Osteocyte (in vitro differentiated cells): Measurements from ENCODE around the gene MED13L. TPM values are rescaled to one million over a fixed set of nuclear protein-coding genes. Genes with fewer than 3 reads are reported as not detected.

Source experiments
- DNase-seq: peaks from one replicate; pipeline ENCODE4 v3.0.0; 2021; ENCODE audit warnings: mixed read lengths; ENCODE audit not compliant: unreplicated experiment; ENCODE audit errors: extremely low spot score
- H3K27ac Mint-ChIP-seq: one replicate; pipeline ENCODE4 v1.8.0; 2021; ENCODE audit warnings: mild to moderate bottlenecking, mixed read lengths; ENCODE audit not compliant: unreplicated experiment
- H3K27me3 Mint-ChIP-seq: one replicate; pipeline ENCODE4 v1.8.0; 2021; ENCODE audit warnings: mixed read lengths; ENCODE audit not compliant: unreplicated experiment
- H3K36me3 Mint-ChIP-seq: one replicate; pipeline ENCODE4 v1.8.0; 2021; ENCODE audit warnings: mixed read lengths; ENCODE audit not compliant: unreplicated experiment
- H3K4me1 Mint-ChIP-seq: one replicate; pipeline ENCODE4 v1.8.0; 2021; ENCODE audit warnings: mixed read lengths; ENCODE audit not compliant: unreplicated experiment
- H3K4me3 Mint-ChIP-seq: one replicate; pipeline ENCODE4 v1.8.0; 2021; ENCODE audit warnings: mild to moderate bottlenecking, moderate library complexity, mixed read lengths; ENCODE audit not compliant: unreplicated experiment
- H3K9me3 Mint-ChIP-seq: one replicate; pipeline ENCODE4 v1.8.0; 2021; ENCODE audit warnings: mixed read lengths; ENCODE audit not compliant: unreplicated experiment
- CTCF ChIP-seq: fragments of 200-600 bp; sonication (generic); IDR thresholded peaks from 2 replicates; pipeline ENCODE4 v1.5.0; 2021; ENCODE audit warnings: antibody characterized with exemption, mild to moderate bottlenecking, moderate library complexity
- total RNA-seq: library from RNA; stranded (reverse); gene quantifications from 2 replicates; pipeline ENCODE4 v1.2.1, GENCODE V29; 2021

The MED13L gene
- total RNA-seq, 1 donor from 2014 or later = 229 TPM

- Mint-ChIP-seq H3K27me3 (no peaks in the 10 kb centered on the region), H3K4me1 (peaks cover 85% of the 10 kb centered on the region)
These were observed 20.3 kb downstream of the MED13L start for GRCh38 chr12:116257215-116257614.

DNA sequence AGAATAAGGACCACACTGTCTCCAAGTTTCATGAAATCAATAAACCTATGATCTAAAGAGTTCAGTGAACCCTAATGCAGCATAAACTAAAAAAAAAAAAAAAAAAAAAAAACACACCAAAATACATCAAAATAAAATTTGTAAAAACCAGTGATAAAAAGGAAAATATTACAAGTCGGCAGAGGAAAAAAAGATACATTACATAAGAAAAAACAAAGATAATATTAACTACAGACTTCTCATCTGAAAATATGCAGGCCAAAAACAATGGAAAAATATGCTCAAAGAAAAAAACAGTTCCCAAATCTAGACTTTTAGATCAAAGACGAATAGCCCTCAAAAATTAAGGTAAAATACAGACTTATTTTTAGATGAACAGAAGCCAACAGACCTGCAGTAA lies 27.6 kb downstream of the MED13L start:
- Mint-ChIP-seq H3K36me3 (peaks cover 22% of the 10 kb centered on the region), H3K4me1 (peaks cover 49% of the 10 kb centered on the region), H3K4me3 (no peak overlapping the region), H3K27ac (no peak overlapping the region), H3K27me3 (no peaks in the 10 kb centered on the region), H3K9me3 (peaks cover 10% of the 10 kb centered on the region)
- DNase-seq = no peak
- TF ChIP-seq CTCF = no peak

More at GRCh38 chr12:116257215-116257614, 20.3 kb downstream of the MED13L start:
- no peak overlapping the region for H3K4me3 Mint-ChIP-seq
- TF ChIP-seq CTCF = no peak
- peaks cover 3% of the 10 kb centered on the region for H3K36me3 Mint-ChIP-seq
- DNase-seq = no peak
- no peaks in the 10 kb centered on the region for H3K9me3 Mint-ChIP-seq
- peak overlapping the region; percentile 19 for H3K27ac Mint-ChIP-seq

GRCh38 chr12:116248930-116249329 lies 28.6 kb downstream of the MED13L start:
- Mint-ChIP-seq H3K36me3 (peaks cover 22% of the 10 kb centered on the region), H3K4me1 (peaks cover 48% of the 10 kb centered on the region), H3K4me3 (no peak overlapping the region), H3K9me3 (peaks cover 10% of the 10 kb centered on the region), H3K27me3 (no peaks in the 10 kb centered on the region), H3K27ac (no peak overlapping the region)
- no peak for TF ChIP-seq CTCF
- no peak for DNase-seq

DNA sequence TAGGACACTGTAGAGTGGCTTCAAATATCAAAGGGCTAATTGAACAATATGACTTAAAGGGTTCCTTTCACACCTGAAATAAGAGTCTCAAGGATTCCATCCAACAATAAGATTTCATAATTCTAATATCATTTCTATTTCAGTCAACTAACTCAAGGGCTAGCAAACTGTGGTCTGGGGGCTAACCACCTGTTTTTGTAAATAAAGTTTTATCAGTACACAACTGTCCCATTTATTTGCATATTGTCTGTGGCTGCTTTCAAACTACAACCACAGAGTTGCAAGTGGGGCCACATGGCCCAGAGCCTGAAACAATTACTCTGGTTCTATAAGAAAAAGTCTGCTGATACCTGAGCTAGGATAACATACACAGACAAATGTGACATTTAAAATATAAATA lies 29.1 kb downstream of the MED13L start:
- Mint-ChIP-seq H3K4me1 (peaks cover 52% of the 10 kb centered on the region), H3K36me3 (peaks cover 22% of the 10 kb centered on the region), H3K27ac (no peak overlapping the region), H3K27me3 (no peaks in the 10 kb centered on the region), H3K4me3 (no peak overlapping the region), H3K9me3 (peaks cover 10% of the 10 kb centered on the region)
- no peak for DNase-seq
- TF ChIP-seq CTCF = no peak

DNA sequence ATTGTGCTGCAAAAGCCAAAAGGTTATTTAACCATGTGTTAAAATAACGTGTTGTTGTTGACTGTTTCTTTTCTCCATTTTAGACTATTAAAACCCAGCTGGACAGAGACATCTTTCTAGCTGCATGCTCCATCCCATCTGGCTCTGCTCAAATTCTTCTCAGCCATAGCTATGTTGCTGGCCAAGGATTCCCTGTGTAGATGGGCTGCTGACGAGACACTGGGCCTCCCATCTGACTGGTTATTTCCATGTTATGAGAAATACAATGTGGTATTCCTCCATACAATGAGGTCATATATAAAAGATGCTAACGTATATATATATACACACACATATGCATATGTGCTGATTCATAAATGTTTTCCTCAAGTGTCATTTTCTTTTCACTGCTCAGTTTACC lies 30.1 kb downstream of the MED13L start:
- Mint-ChIP-seq H3K4me1 (peaks cover 55% of the 10 kb centered on the region), H3K27me3 (no peaks in the 10 kb centered on the region), H3K4me3 (no peak overlapping the region), H3K36me3 (peaks cover 19% of the 10 kb centered on the region), H3K27ac (peak overlapping the region; percentile 5), H3K9me3 (peaks cover 10% of the 10 kb centered on the region)
- no peak for DNase-seq
- TF ChIP-seq CTCF = no peak
